Vagina (tissue), 2 donors: ENCODE measurements around the gene SLC34A2. TPM values are rescaled to one million over a fixed set of nuclear protein-coding genes. Genes with fewer than 3 reads are reported as not detected.

ENCODE experiments used
- DNase-seq, 2 donors: peaks; one replicate each; pipeline ENCODE4 v3.0.0-alpha.2; 2017; ENCODE audit errors: extremely low spot score in 2 of 2
- H3K27ac ChIP-seq: fragments of 200-600 bp; sonication (generic); one replicate; pipeline ENCODE4 v1.5.1; 2019
- H3K27me3 ChIP-seq: fragments of 200-600 bp; sonication (generic); one replicate; pipeline ENCODE4 v1.5.1; 2019
- H3K36me3 ChIP-seq, 2 donors: fragments of 200-600 bp; sonication (generic); one replicate each; pipeline ENCODE4 v1.5.1; 2017 to 2019
- H3K4me1 ChIP-seq: fragments of 200-600 bp; sonication (generic); one replicate; pipeline ENCODE4 v1.5.1; 2019
- H3K4me3 ChIP-seq, 2 donors: fragments of 200-600 bp; sonication (generic); 1 replicate in 1 of 2; 2 replicates in 1 of 2; pipeline ENCODE4 v1.5.1; 2016 to 2019
- H3K9me3 ChIP-seq: fragments of 200-600 bp; sonication (generic); one replicate; pipeline ENCODE4 v1.5.1; 2019
- CTCF ChIP-seq, 3 experiments: fragments of 450-650 bp in 2 of 3; fragments of 200-600 bp in 1 of 3; sonication (generic) in 1 of 3; IDR thresholded peaks; one replicate each; pipeline ENCODE4 v1.5.1; 2017 to 2019; ENCODE audit warnings: antibody characterized with exemption in 3 of 3, mild to moderate bottlenecking in 2 of 3, moderate library complexity in 2 of 3
- POLR2A ChIP-seq, 2 donors: fragments of 450-650 bp; IDR thresholded peaks; one replicate each; pipeline ENCODE4 v1.6.1; 2017; ENCODE audit warnings: antibody characterized with exemption in 2 of 2, mild to moderate bottlenecking in 2 of 2, moderate library complexity in 2 of 2
- POLR2AphosphoS5 ChIP-seq, 2 donors: sonication (generic); formaldehyde crosslinking; IDR thresholded peaks; one replicate each; pipeline ENCODE4 v1.9.0; 2017; ENCODE audit warnings: antibody characterized with exemption in 2 of 2, mild to moderate bottlenecking in 2 of 2, low read depth in 1 of 2; ENCODE audit not compliant: insufficient read depth in 1 of 2
- intact Hi-C: fragments of 100-400 bp; cut with DNase I; formaldehyde crosslinking; loops from one replicate; pipeline ENCODE4 v1.15.1; 2023
- total RNA-seq: library from RNA; depleted of rRNA; stranded (reverse); fragments of >200 nt; gene quantifications from one replicate; pipeline ENCODE4 v1.2.3, GENCODE V29; 2016

Gene SLC34A2
- total RNA-seq, 1 donor from 2014 or later = not detected

DNA sequence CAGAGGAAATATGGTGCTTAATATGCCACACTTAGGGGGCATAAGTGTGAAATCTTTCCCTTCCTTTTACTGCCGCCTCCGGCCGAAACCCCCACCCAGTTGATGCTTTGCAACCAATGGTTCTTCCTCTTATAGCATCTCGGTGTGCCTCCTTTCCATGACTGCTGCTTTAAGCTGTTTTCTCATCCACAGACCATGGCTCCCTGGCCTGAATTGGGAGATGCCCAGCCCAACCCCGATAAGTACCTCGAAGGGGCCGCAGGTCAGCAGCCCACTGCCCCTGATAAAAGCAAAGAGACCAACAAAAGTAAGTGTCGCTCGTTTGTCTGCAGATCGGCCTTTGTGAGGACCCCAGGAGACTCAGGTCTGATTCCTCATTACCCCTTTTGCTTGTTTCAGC lies 6.7 kb downstream of the SLC34A2 start:
- H3K4me3 ChIP-seq = no peak overlapping the region
- no peaks in the 10 kb centered on the region for H3K4me1 ChIP-seq
- no peaks in the 10 kb centered on the region for H3K27me3 ChIP-seq
- TF ChIP-seq POLR2AphosphoS5 (IDR thresholded peaks at IDR 0.05; ENCODE audit: insufficient read depth in 1 of 2, low read depth in 1 of 2) (no peak), POLR2A (IDR thresholded peaks at IDR 0.05) (no peak), CTCF (IDR thresholded peaks at IDR 0.05) (no peak)
- intact Hi-C loops = no loop called here
- DNase-seq = no peak
- no peak overlapping the region for H3K27ac ChIP-seq
- no peaks in the 10 kb centered on the region for H3K36me3 ChIP-seq
- no peaks in the 10 kb centered on the region for H3K9me3 ChIP-seq

DNA sequence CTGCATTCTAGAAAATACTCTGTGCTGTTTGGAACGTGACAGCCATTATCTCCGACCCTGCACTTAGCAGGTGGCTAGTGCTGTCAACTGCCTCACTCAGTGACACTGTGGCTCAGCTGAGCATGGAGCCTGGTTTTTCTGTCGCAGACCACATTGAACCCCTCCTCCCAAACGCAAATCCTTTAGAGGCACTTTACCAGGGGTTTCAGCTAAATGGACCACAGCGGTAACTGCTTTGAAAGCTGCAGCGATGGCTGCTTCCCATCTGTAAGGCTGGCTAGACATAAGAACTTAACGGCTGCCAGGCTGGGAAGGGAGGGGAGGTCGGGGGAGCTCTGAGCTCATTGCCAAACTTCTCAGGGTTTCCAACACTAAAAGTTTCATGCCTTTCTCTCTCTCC lies 8.1 kb downstream of the SLC34A2 start:
- intact Hi-C loops = no loop called here
- H3K27ac ChIP-seq = no peak overlapping the region
- no peaks in the 10 kb centered on the region for H3K36me3 ChIP-seq
- no peaks in the 10 kb centered on the region for H3K4me1 ChIP-seq
- no peaks in the 10 kb centered on the region for H3K27me3 ChIP-seq
- no peak for TF ChIP-seq POLR2AphosphoS5 (IDR thresholded peaks at IDR 0.05; ENCODE audit: insufficient read depth in 1 of 2, low read depth in 1 of 2)
- no peak for TF ChIP-seq CTCF (IDR thresholded peaks at IDR 0.05)
- TF ChIP-seq POLR2A (IDR thresholded peaks at IDR 0.05) = no peak
- DNase-seq = no peak
- no peak overlapping the region for H3K4me3 ChIP-seq
- no peaks in the 10 kb centered on the region for H3K9me3 ChIP-seq

DNA sequence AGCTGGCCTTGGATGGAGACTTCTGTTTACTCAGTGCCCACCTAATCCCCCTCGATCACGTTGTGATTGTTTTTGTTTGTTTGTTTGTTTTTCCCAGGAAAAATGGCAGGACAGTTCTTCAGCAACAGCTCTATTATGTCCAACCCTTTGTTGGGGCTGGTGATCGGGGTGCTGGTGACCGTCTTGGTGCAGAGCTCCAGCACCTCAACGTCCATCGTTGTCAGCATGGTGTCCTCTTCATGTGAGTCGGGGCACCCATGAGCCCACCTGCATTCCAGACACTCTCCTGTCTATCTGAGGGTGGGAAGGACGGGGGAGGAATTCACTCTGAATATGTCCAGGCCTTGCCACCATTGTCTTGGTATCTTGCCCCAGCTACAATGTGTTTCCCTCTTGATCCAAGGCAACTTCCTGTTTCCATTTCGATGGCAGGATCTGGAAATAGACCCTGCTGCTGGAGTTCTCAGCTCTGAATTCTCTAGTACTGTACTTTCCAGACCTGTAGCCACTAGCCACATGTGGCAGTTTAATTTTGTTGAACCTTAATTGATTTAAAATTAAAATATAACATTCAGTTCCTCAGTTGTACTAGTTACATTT lies 10.5 kb downstream of the SLC34A2 start:
- Histone ChIP-seq H3K36me3 (no peaks in the 10 kb centered on the region), H3K4me3 (no peak overlapping the region), H3K27me3 (no peaks in the 10 kb centered on the region), H3K27ac (no peak overlapping the region), H3K4me1 (no peaks in the 10 kb centered on the region), H3K9me3 (no peaks in the 10 kb centered on the region)
- intact Hi-C loops = no loop called here
- no peak for DNase-seq
- TF ChIP-seq CTCF (IDR thresholded peaks at IDR 0.05) (no peak), POLR2AphosphoS5 (IDR thresholded peaks at IDR 0.05; ENCODE audit: insufficient read depth in 1 of 2, low read depth in 1 of 2) (no peak)

- TF ChIP-seq POLR2A (IDR thresholded peaks at IDR 0.05) = no peak
- no peak for TF ChIP-seq POLR2AphosphoS5 (IDR thresholded peaks at IDR 0.05; ENCODE audit: insufficient read depth in 1 of 2, low read depth in 1 of 2)
- no peak for TF ChIP-seq CTCF (IDR thresholded peaks at IDR 0.05)
- Histone ChIP-seq H3K4me3 (no peak overlapping the region), H3K36me3 (no peaks in the 10 kb centered on the region), H3K4me1 (no peaks in the 10 kb centered on the region), H3K9me3 (no peaks in the 10 kb centered on the region), H3K27ac (no peak overlapping the region), H3K27me3 (no peaks in the 10 kb centered on the region)
- intact Hi-C loops = no loop called here
- DNase-seq = no peak
Measured at GRCh38 chr4:25667931-25668557, 12.4 kb downstream of the SLC34A2 start.

- no peak for DNase-seq
- Histone ChIP-seq H3K4me1 (no peaks in the 10 kb centered on the region), H3K27ac (no peak overlapping the region), H3K36me3 (no peaks in the 10 kb centered on the region), H3K9me3 (no peaks in the 10 kb centered on the region), H3K4me3 (no peak overlapping the region), H3K27me3 (no peaks in the 10 kb centered on the region)
- intact Hi-C loops = no loop called here
- TF ChIP-seq POLR2A (IDR thresholded peaks at IDR 0.05) (no peak), CTCF (IDR thresholded peaks at IDR 0.05) (no peak), POLR2AphosphoS5 (IDR thresholded peaks at IDR 0.05; ENCODE audit: insufficient read depth in 1 of 2, low read depth in 1 of 2) (no peak)
Measured at GRCh38 chr4:25670991-25671390, 15.3 kb downstream of the SLC34A2 start.
